RWPE1 (cell line): Measurements from ENCODE around the gene MYO7A.

Experiments
- CTCF ChIA-PET: fragments of 350-600 bp; sonication (Branson Sonifier 250); formaldehyde crosslinking; extraction: SDS; loops from one replicate; lab custom pipeline; 2021; lab: Yijun Ruan, JAX
- POLR2A ChIA-PET: fragments of 400-600 bp; formaldehyde crosslinking; extraction: SDS; loops from one replicate; lab custom pipeline; 2020; ENCODE audit warnings: antibody characterized with exemption; ENCODE audit not compliant: low non-redundant PET; lab: Yijun Ruan, JAX
- DNase-seq: peaks from one replicate; pipeline ENCODE4 v3.0.0; 2012; ENCODE audit warnings: low spot score
- H3K27ac ChIP-seq: fragments of 450-650 bp; 2 replicates; pipeline ENCODE4 v1.5.1; 2017
- CTCF ChIP-seq: fragments of 450-650 bp; conservative IDR thresholded peaks from 2 replicates; pipeline ENCODE4 v1.5.1; 2017; ENCODE audit warnings: low read depth, mild to moderate bottlenecking

MYO7A gene

GRCh38 chr11:77114089-77114463, 14.0 kb upstream of the MYO7A start:
- no peak for TF ChIP-seq CTCF
- ChIA-PET POLR2A (no interaction called here), CTCF (interaction anchor here (0.5 to 1.3 kb wide), 4 partner anchors 13 to 369 kb away, joined by 3 to 4 read pairs (median 3); no protein-coding TSS in a partner anchor)
- DNase-seq, result no peak
- no peak overlapping the region for H3K27ac ChIP-seq

GRCh38 chr11:77115181-77115611, 12.8 kb upstream of the MYO7A start:
- H3K27ac ChIP-seq, result no peak overlapping the region
- ChIA-PET POLR2A (no interaction called here), CTCF (interaction anchor here (0.7 to 1.1 kb wide), 5 partner anchors 11 to 196 kb away, joined by 3 to 6 read pairs (median 3); no protein-coding TSS in a partner anchor)
- TF ChIP-seq CTCF, result no peak
- no peak for DNase-seq

DNA sequence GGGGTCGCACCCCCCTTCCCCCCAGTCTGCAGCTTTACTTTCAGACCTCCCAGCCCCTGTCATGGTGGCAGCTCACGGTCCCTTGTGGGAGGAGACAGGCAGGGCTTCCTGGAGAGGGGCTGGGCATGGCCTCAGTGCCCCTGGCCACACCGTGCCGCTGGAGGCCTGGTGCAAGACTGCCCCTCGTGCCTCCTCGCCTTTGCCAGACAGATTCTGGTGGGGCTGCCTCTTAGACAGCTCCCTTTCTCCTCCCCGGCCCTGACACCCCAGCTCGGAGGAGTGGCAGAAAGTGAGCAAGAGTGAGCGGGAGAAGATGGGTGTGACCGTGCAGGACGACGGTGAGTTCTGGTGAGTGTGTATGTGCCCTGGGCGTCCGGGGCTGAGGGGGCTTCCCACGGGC, 12.1 kb upstream of the MYO7A start:
- TF ChIP-seq CTCF, result no peak
- CTCF ChIA-PET, result interaction anchor here (1.0 kb wide), 1 partner anchor 69 kb away, joined by 3 read pairs; no protein-coding TSS in a partner anchor
- H3K27ac ChIP-seq, result no peak overlapping the region
- DNase-seq, result no peak
- POLR2A ChIA-PET, result no interaction called here

GRCh38 chr11:77117492-77117891, 10.6 kb upstream of the MYO7A start:
- CTCF ChIA-PET, result interaction anchor here (0.6 to 1.7 kb wide), 2 partner anchors 10 to 71 kb away, joined by 3 to 5 read pairs; no protein-coding TSS in a partner anchor

GRCh38 chr11:77118086-77118485, 10.0 kb upstream of the MYO7A start:
- ChIA-PET CTCF (interaction anchor here (0.6 to 1.7 kb wide), 2 partner anchors 9 to 70 kb away, joined by 3 to 5 read pairs; no protein-coding TSS in a partner anchor), POLR2A (no interaction called here)
- H3K27ac ChIP-seq, result no peak overlapping the region
- TF ChIP-seq CTCF, result no peak
- no peak for DNase-seq

More at GRCh38 chr11:77117492-77117891, 10.6 kb upstream of the MYO7A start:
- DNase-seq, result no peak
- TF ChIP-seq CTCF, result no peak
- no peak overlapping the region for H3K27ac ChIP-seq
- POLR2A ChIA-PET, result no interaction called here

- TF ChIP-seq CTCF, result no peak
- ChIA-PET CTCF (no interaction called here), POLR2A (no interaction called here)
- no peak overlapping the region for H3K27ac ChIP-seq
- DNase-seq, result no peak
Observed at GRCh38 chr11:77118971-77119370, 9.1 kb upstream of the MYO7A start.
